DMS 273 (cell line): ENCODE data around the gene DAB1.
"Not testable (repeated sequence)": the region's sequence is repeated elsewhere in the genome, so short reads cannot be mapped to it uniquely, and the experiment has no call there.

Source experiments
- DNase-seq: peaks from one replicate; lab custom pipeline; 2025; ENCODE audit not compliant: unreplicated experiment; lab: John Stamatoyannopoulos, UW

DAB1 gene

GRCh38 chr1:57089855-57090254 lies 334.0 kb downstream of the DAB1 start:
- DNase-seq, result no peak

GRCh38 chr1:57089221-57089620 lies 334.6 kb downstream of the DAB1 start:
- no peak for DNase-seq

GRCh38 chr1:57088653-57089052 lies 335.2 kb downstream of the DAB1 start:
- no peak for DNase-seq

- not testable (repeated sequence) for DNase-seq
These were observed 336.2 kb downstream of the DAB1 start for GRCh38 chr1:57087660-57088059.

GRCh38 chr1:57086154-57086553 lies 337.7 kb downstream of the DAB1 start:
- peak; percentile 63 for DNase-seq

GRCh38 chr1:57084701-57085100 lies 339.2 kb downstream of the DAB1 start:
- no peak for DNase-seq

GRCh38 chr1:57082711-57083439 lies 341.0 kb downstream of the DAB1 start:
- peak; percentile 17 for DNase-seq

GRCh38 chr1:57079454-57080157 lies 344.3 kb downstream of the DAB1 start:
- peak; percentile 15 for DNase-seq

- DNase-seq, result peak; percentile 28
These were observed 351.3 kb downstream of the DAB1 start for GRCh38 chr1:57072401-57073110.

- DNase-seq, result peak; percentile 31
These were observed 356.0 kb downstream of the DAB1 start for GRCh38 chr1:57067863-57068262.

GRCh38 chr1:57066980-57067610 lies 356.8 kb downstream of the DAB1 start:
- no peak for DNase-seq

GRCh38 chr1:57065442-57065841 lies 358.4 kb downstream of the DAB1 start:
- DNase-seq, result no peak

GRCh38 chr1:57064379-57065140 lies 359.3 kb downstream of the DAB1 start:
- DNase-seq, result no peak

- no peak for DNase-seq
These were observed 360.3 kb downstream of the DAB1 start for GRCh38 chr1:57063406-57064125.

GRCh38 chr1:57061369-57061768 lies 362.5 kb downstream of the DAB1 start:
- DNase-seq, result peak; percentile 65

GRCh38 chr1:57060451-57060850 lies 363.4 kb downstream of the DAB1 start:
- DNase-seq, result no peak

GRCh38 chr1:57058652-57059501 lies 365.0 kb downstream of the DAB1 start:
- no peak for DNase-seq

GRCh38 chr1:57048856-57049255 lies 375.0 kb downstream of the DAB1 start:
- DNase-seq, result no peak

GRCh38 chr1:57046462-57046861 lies 377.4 kb downstream of the DAB1 start:
- DNase-seq, result no peak
